SK-N-SH treated with all-trans-retinoic acid at 6 μM for 48 hours (cell line): ENCODE measurements around the gene KAT7.

Experiments
- ARNTL ChIP-seq: fragments of 450-650 bp; formaldehyde crosslinking; IDR thresholded peaks from 2 replicates; pipeline ENCODE4 v1.5.0; 2020; ENCODE audit warnings: low read depth, mild to moderate bottlenecking, moderate library complexity, borderline replicate concordance
- ISL1 ChIP-seq: fragments of 250-450 bp; sonication (Bioruptor Pico); IDR thresholded peaks from 2 replicates; pipeline ENCODE4 v2.1.2; 2022; ENCODE audit warnings: mild to moderate bottlenecking, moderate library complexity
- ZFP3 ChIP-seq: fragments of 250-450 bp; sonication (Bioruptor Pico); IDR thresholded peaks from 2 replicates; pipeline ENCODE4 v1.5.0; 2020; ENCODE audit warnings: mild to moderate bottlenecking, moderate library complexity
- ZNF565 ChIP-seq: fragments of 450-650 bp; formaldehyde crosslinking; conservative IDR thresholded peaks from 2 replicates; pipeline ENCODE4 v1.5.0; 2020; ENCODE audit warnings: low read depth, mild to moderate bottlenecking, moderate library complexity

- TF ChIP-seq ARNTL (CRISPR knock-in tag) (no peak), ISL1 (CRISPR knock-in tag) (no peak), ZNF565 (CRISPR knock-in tag) (no peak), ZFP3 (CRISPR knock-in tag) (no peak)
Measured at GRCh38 chr17:49850218-49850610, 61.7 kb downstream of the KAT7 start.
